ENCODE measurements around the gene CINP. TPM values are rescaled to one million over a fixed set of nuclear protein-coding genes. Genes with fewer than 3 reads are reported as not detected.
"Not testable (repeated sequence)": the region's sequence is repeated elsewhere in the genome, so short reads cannot be mapped to it uniquely, and the experiment has no call there.

The CINP gene
- total RNA-seq, 6 experiments from 2014 or later, result 15.2 to 32.3 (median 21.0) TPM

DNA sequence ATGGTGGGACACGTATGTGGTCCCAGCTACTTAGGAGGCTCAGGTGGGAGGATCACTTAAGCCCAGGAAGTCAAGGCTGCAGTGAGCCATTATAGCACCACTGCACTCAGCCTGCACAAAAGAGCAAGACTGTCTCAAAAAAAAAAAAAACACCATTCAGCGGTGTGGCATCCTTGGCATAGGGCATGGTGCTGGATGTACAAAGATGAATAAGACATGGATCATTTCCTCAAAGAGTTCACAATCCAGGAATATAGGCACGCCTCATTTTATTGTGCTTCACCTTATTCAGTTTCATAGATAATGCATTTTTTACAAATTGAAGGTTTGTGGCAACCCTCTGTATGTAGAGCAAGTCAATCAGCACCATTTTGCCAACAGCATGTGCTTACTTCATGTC lies 6.4 kb downstream of the CINP start:
- H3K27me3 ChIP-seq, result no peaks in the 10 kb centered on the region
- no peak overlapping the region for H3K4me3 ChIP-seq
- no peaks in the 10 kb centered on the region for H3K9me3 ChIP-seq
- 88% methylated on average over 3 of the region's 3 CpGs for WGBS (ENCODE audit: insufficient coverage, low coverage, low lambda C conversion rate, missing lambda C conversion rate)
- DNase-seq (no peak), ATAC-seq (no peak)
- no peak overlapping the region for H3K27ac ChIP-seq
- no peak for TF ChIP-seq POLR2A (IDR thresholded peaks at IDR 0.05)
- H3K36me3 ChIP-seq, result peaks cover 0 to 63% (median 18%) of the 10 kb centered on the region in 4 donors
- intact Hi-C loops (cut with DNase I), result no loop called here
- no peaks in the 10 kb centered on the region for H3K4me1 ChIP-seq

DNA sequence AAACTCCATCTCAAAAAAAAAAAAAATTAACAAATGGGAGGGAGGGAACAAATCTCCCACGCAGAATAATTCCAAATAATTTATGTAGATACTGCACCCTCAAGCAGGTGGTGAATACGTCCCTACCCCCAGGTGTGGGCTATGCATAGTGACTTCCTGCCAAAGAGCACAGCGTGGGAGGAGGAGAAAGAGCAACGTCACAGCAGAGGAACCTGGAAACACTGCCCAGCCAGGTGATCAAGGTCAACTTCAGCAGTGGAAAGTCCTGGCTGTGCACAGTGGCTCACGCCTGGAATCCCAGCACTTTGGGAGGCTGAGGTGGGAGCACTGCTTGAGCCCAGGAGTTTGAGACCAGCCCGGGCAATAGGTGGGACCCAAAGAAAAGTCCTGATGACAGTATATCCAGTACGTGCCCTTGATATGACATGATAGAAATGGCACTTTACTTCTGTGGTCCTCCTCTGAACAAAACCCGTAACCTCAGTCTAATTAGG lies 9.5 kb downstream of the CINP start:
- Histone ChIP-seq H3K4me3 (no peak overlapping the region), H3K9me3 (no peaks in the 10 kb centered on the region), H3K27ac (no peak overlapping the region), H3K4me1 (no peaks in the 10 kb centered on the region), H3K36me3 (peaks cover 0 to 74% (median 20%) of the 10 kb centered on the region in 4 donors), H3K27me3 (no peaks in the 10 kb centered on the region)
- 70% methylated on average over 8 of the region's 8 CpGs for WGBS (ENCODE audit: insufficient coverage, low coverage, low lambda C conversion rate, missing lambda C conversion rate)
- intact Hi-C loops (cut with DNase I), result no loop called here
- ATAC-seq (peak in 3 of 4 donors; percentile 34 to 70 (median 58)), DNase-seq (no peak)
- no peak for TF ChIP-seq POLR2A (IDR thresholded peaks at IDR 0.05)
- TF ChIP-seq, protein P1, sequence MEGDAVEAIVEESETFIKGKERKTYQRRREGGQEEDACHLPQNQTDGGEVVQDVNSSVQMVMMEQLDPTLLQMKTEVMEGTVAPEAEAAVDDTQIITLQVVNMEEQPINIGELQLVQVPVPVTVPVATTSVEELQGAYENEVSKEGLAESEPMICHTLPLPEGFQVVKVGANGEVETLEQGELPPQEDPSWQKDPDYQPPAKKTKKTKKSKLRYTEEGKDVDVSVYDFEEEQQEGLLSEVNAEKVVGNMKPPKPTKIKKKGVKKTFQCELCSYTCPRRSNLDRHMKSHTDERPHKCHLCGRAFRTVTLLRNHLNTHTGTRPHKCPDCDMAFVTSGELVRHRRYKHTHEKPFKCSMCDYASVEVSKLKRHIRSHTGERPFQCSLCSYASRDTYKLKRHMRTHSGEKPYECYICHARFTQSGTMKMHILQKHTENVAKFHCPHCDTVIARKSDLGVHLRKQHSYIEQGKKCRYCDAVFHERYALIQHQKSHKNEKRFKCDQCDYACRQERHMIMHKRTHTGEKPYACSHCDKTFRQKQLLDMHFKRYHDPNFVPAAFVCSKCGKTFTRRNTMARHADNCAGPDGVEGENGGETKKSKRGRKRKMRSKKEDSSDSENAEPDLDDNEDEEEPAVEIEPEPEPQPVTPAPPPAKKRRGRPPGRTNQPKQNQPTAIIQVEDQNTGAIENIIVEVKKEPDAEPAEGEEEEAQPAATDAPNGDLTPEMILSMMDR (IDR thresholded peaks at IDR 0.05), result no peak

DNA sequence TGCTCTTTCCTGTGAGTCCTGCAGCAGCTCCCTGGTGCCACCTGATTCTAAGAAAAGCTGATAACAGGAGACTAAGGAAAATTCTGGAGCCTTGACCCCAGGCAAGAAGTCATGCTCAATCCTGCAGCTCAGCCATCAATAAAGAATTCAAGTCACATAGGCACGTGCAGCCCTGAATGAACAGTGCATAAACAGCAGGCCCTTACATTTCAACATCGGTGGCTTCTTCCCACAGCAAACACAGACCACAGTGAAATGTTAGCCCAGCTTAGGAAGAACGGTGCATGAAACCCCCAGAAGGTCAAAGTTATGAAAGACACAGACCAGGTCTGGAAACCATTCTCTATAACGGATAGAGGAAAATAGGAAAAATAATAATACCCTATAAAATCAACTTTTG lies 10.5 kb downstream of the CINP start:
- WGBS (ENCODE audit: insufficient coverage, low coverage, low lambda C conversion rate, missing lambda C conversion rate), result 85% methylated on average over 4 of the region's 4 CpGs
- ATAC-seq, result no peak
- no peak for DNase-seq
- H3K27ac ChIP-seq, result peak overlapping the region in 2 of 3 donors; percentile 39 to 62
- H3K4me3 ChIP-seq, result no peak overlapping the region
- intact Hi-C loops (cut with DNase I), result no loop called here
- no peaks in the 10 kb centered on the region for H3K9me3 ChIP-seq
- TF ChIP-seq, protein P1 (IDR thresholded peaks at IDR 0.05), result no peak
- TF ChIP-seq POLR2A (IDR thresholded peaks at IDR 0.05), result no peak
- H3K36me3 ChIP-seq, result peaks cover 0 to 69% (median 19%) of the 10 kb centered on the region in 4 donors
- no peaks in the 10 kb centered on the region for H3K27me3 ChIP-seq
- no peaks in the 10 kb centered on the region for H3K4me1 ChIP-seq

DNA sequence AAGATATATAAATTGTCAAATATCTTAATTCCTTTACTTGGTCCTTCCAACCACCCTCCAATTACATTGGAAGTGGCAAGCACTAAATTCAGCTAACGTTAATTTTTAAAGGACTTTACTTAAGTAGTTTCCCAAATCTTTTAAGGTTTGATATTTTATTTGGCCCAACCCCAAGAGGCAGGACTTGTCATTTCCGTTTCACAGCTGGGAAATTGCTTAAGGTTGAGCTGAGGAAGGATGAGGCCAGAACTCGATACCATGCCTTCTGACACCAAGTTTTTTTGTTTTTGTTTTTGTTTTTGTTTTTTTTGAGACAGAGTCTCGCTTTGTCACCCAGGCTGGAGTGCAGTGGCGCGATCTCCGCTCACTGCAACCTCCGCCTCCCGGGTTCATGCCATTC lies 11.1 kb downstream of the CINP start:
- 70% methylated on average over 7 of the region's 9 CpGs for WGBS (ENCODE audit: insufficient coverage, low coverage, low lambda C conversion rate, missing lambda C conversion rate)
- H3K4me1 ChIP-seq; H3K9me3 ChIP-seq; intact Hi-C loops (cut with DNase I); H3K27me3 ChIP-seq; H3K4me3 ChIP-seq; DNase-seq: not testable (repeated sequence)
- peak; percentile 44 to 62 (median 53) for ATAC-seq
- peak overlapping the region in 2 of 3 donors; percentile 39 to 62 for H3K27ac ChIP-seq
- H3K36me3 ChIP-seq, result peaks cover 0 to 65% (median 19%) of the 10 kb centered on the region in 4 donors

DNA sequence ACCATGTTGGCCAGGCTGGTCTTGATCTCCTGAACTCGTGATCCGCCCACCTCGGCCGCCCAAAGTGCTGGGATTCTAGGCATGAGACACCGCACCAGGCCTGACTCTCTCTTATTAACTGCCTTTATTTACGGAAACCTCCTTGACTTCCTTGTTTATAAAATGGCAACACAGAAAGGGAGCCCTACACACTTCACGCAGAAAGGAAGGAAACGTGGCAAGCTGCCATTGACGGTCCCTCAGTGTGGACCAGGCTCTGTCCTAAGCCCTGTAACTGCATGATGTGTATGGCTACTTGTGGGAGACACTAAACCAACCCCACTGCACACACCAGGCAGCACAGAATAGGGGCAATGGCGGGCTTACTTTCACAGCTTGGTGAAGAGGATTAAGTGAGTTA lies 11.7 kb downstream of the CINP start:
- no peaks in the 10 kb centered on the region for H3K4me1 ChIP-seq
- peak overlapping the region in 2 of 3 donors; percentile 39 to 62 for H3K27ac ChIP-seq
- peak in 1 of 3 donors; percentile 51 for DNase-seq
- peak; percentile 56 to 83 (median 69) for ATAC-seq
- no peak overlapping the region for H3K4me3 ChIP-seq
- no peaks in the 10 kb centered on the region for H3K9me3 ChIP-seq
- 81% methylated on average over 8 of the region's 10 CpGs for WGBS (ENCODE audit: insufficient coverage, low coverage, low lambda C conversion rate, missing lambda C conversion rate)
- TF ChIP-seq, protein P1 (IDR thresholded peaks at IDR 0.05), result no peak
- no peak for TF ChIP-seq POLR2A (IDR thresholded peaks at IDR 0.05)
- no peaks in the 10 kb centered on the region for H3K27me3 ChIP-seq
- peaks cover 0 to 59% (median 19%) of the 10 kb centered on the region in 4 donors for H3K36me3 ChIP-seq
- intact Hi-C loops (cut with DNase I), result no loop called here
